22Rv1 (cell line): ENCODE measurements around the gene PDGFA.

ENCODE experiments used
- CTCF ChIP-seq: fragments of 450-650 bp; IDR thresholded peaks from 2 replicates; pipeline ENCODE4 v1.5.1; 2017; ENCODE audit warnings: mild to moderate bottlenecking
- ZFX ChIP-seq: fragments of 450-650 bp; IDR thresholded peaks from 2 replicates; pipeline ENCODE4 v1.6.1; 2017; ENCODE audit warnings: antibody characterized with exemption, borderline replicate concordance

- TF ChIP-seq CTCF: no peak
- no peak for TF ChIP-seq ZFX
These were observed 23.3 kb upstream of the PDGFA start for GRCh38 chr7:542713-543500.
